SK-N-SH (cell line): ENCODE measurements around the gene ITPRIPL2. TPM values are rescaled to one million over a fixed set of nuclear protein-coding genes. Genes with fewer than 3 reads are reported as not detected.
A peak's percentile ranks its signal among the peaks of the same experiment; 100 is the strongest.

Experiments used
- CTCF ChIA-PET: fragments of 300-600, 350-600 bp; formaldehyde crosslinking; extraction: SDS; loops from one replicate; lab custom pipeline; 2021; lab: Yijun Ruan, JAX
- POLR2A ChIA-PET: fragments of 350-600 bp; sonication (Branson Sonifier 250); formaldehyde crosslinking; extraction: SDS; loops from one replicate; lab custom pipeline; 2020; ENCODE audit warnings: antibody characterized with exemption, inconsistent platforms; lab: Yijun Ruan, JAX
- DNase-seq: peaks from one replicate; pipeline ENCODE4 v3.0.0; 2012
- H2AFZ ChIP-seq: fragments of 200-600 bp; sonication (generic); 2 replicates; pipeline ENCODE4 v1.8.1; 2016; ENCODE audit warnings: antibody characterized with exemption, mild to moderate bottlenecking, low read depth
- H3F3A ChIP-seq: fragments of 200-600 bp; sonication (generic); replicated peaks from 2 replicates; pipeline ENCODE3; 2016; ENCODE audit warnings: antibody characterized with exemption, mild to moderate bottlenecking; ENCODE audit not compliant: insufficient read depth
- H3K27ac ChIP-seq, 2 experiments: fragments of 200-500 bp in 1 of 2; fragments of 200-600 bp in 1 of 2; sonication (Bioruptor generic) in 1 of 2; sonication (generic), shearing (Covaris generic) in 1 of 2; 2 replicates each; pipeline versions ENCODE4 v1.5.1 to v1.6.1; 2014 to 2016; ENCODE audit warnings: low read depth in 2 of 2, inconsistent platforms in 1 of 2, low read length in 1 of 2, mild to moderate bottlenecking in 1 of 2, mixed read lengths in 1 of 2
- H3K27me3 ChIP-seq: fragments of 200-600 bp; sonication (generic), shearing (Covaris generic); 2 replicates; pipeline ENCODE4 v1.6.1; 2016; ENCODE audit warnings: mixed run types; ENCODE audit not compliant: insufficient read depth
- H3K36me3 ChIP-seq, 2 experiments: fragments of 200-500 bp in 1 of 2; fragments of 200-600 bp in 1 of 2; sonication (Bioruptor generic) in 1 of 2; sonication (generic) in 1 of 2; replicated peaks in 1 of 2; 2 replicates each; pipeline versions ENCODE3 to v1.5.1; 2014 to 2016; ENCODE audit warnings: low read length in 1 of 2, mild to moderate bottlenecking in 1 of 2; ENCODE audit not compliant: insufficient read depth in 2 of 2, control insufficient read depth in 1 of 2
- H3K4me1 ChIP-seq, 2 experiments: fragments of 200-500 bp in 1 of 2; fragments of 200-600 bp in 1 of 2; sonication (Bioruptor generic) in 1 of 2; sonication (generic), shearing (Covaris generic) in 1 of 2; 2 replicates each; pipeline versions ENCODE4 v1.5.1 to v1.6.1; 2014 to 2016; ENCODE audit warnings: low read depth in 1 of 2, low read length in 1 of 2, mixed run types in 1 of 2; ENCODE audit not compliant: insufficient read depth in 2 of 2, control insufficient read depth in 1 of 2
- H3K4me2 ChIP-seq: fragments of 200-600 bp; sonication (generic), shearing (Covaris generic); 2 replicates; pipeline ENCODE4 v1.6.1; 2017; ENCODE audit warnings: mixed run types
- H3K4me3 ChIP-seq, 2 experiments: fragments of 200-500 bp in 1 of 2; fragments of 200-600 bp in 1 of 2; sonication (Bioruptor generic) in 1 of 2; sonication (generic), shearing (Covaris generic) in 1 of 2; 2 replicates each; pipeline versions ENCODE4 v1.5.1 to v1.8.1; 2014 to 2016; ENCODE audit warnings: low read depth in 2 of 2, inconsistent platforms in 1 of 2, low read length in 1 of 2, mild to moderate bottlenecking in 1 of 2, mixed read lengths in 1 of 2, moderate library complexity in 1 of 2
- H3K79me2 ChIP-seq: fragments of 200-600 bp; sonication (generic); 2 replicates; pipeline ENCODE4 v1.8.1; 2017; ENCODE audit warnings: mild to moderate bottlenecking; ENCODE audit not compliant: insufficient read depth
- H3K9ac ChIP-seq: fragments of 200-600 bp; sonication (generic); 2 replicates; pipeline ENCODE4 v1.6.1; 2017; ENCODE audit warnings: mixed run types
- H3K9me2 ChIP-seq: fragments of 200-600 bp; sonication (generic); 2 replicates; pipeline ENCODE4 v1.6.1; 2017; ENCODE audit warnings: mixed run types
- H3K9me3 ChIP-seq: fragments of 200-600 bp; sonication (generic); 2 replicates; pipeline ENCODE4 v1.6.1; 2017; ENCODE audit warnings: mixed run types, mild to moderate bottlenecking, moderate library complexity
- H4K20me1 ChIP-seq: fragments of 200-600 bp; sonication (generic); 2 replicates; pipeline ENCODE4 v1.6.1; 2017; ENCODE audit warnings: mild to moderate bottlenecking, mixed run types; ENCODE audit not compliant: insufficient read depth
- CHD2 ChIP-seq: fragments of 150-350 bp; IDR thresholded peaks from 2 replicates; pipeline ENCODE4 v1.6.1; 2018; ENCODE audit warnings: low read length; ENCODE audit not compliant: partially characterized antibody
- EZH2phosphoT487 ChIP-seq: fragments of 200-600 bp; sonication (generic); IDR thresholded peaks from 2 replicates; pipeline ENCODE4 v1.6.1; 2017; ENCODE audit warnings: low read depth, mixed run types, mild to moderate bottlenecking, antibody characterized with exemption, moderate library complexity, borderline replicate concordance
- FOSL2 ChIP-seq: IDR thresholded peaks from 2 replicates; pipeline ENCODE4 v1.4.0; 2012; ENCODE audit warnings: low read depth, mild to moderate bottlenecking, moderate library complexity, borderline replicate concordance
- FOXJ3 ChIP-seq: sonication (generic); formaldehyde crosslinking; IDR thresholded peaks from 2 replicates; pipeline ENCODE4 v1.5.1; 2020; ENCODE audit warnings: mild to moderate bottlenecking, missing genetic modification reagents
- FOXM1 ChIP-seq: IDR thresholded peaks from 2 replicates; pipeline ENCODE4 v1.4.0; 2012; ENCODE audit warnings: low read depth, mild to moderate bottlenecking
- GATA2 ChIP-seq: sonication (generic); formaldehyde crosslinking; IDR thresholded peaks from 2 replicates; pipeline ENCODE4 v1.5.0; 2020; ENCODE audit warnings: mild to moderate bottlenecking, missing genetic modification reagents
- IRF3 ChIP-seq: fragments of 150-350 bp; IDR thresholded peaks from 2 replicates; pipeline ENCODE4 v1.6.1; 2016; ENCODE audit warnings: mild to moderate bottlenecking, low read depth, low read length
- JUND ChIP-seq: IDR thresholded peaks from 2 replicates; pipeline ENCODE4 v1.4.0; 2012
- MAX ChIP-seq: IDR thresholded peaks from 2 replicates; pipeline ENCODE4 v1.4.0; 2012; ENCODE audit warnings: low read depth
- MEF2A ChIP-seq: IDR thresholded peaks from 2 replicates; pipeline ENCODE4 v1.4.0; 2012; ENCODE audit warnings: low read depth, borderline replicate concordance
- MXI1 ChIP-seq: IDR thresholded peaks from 2 replicates; pipeline ENCODE4 v1.6.1; 2012; ENCODE audit warnings: mild to moderate bottlenecking, low read depth, low read length, improper control_type of control experiment
- NFIC ChIP-seq: IDR thresholded peaks from 2 replicates; pipeline ENCODE4 v1.4.0; 2012; ENCODE audit warnings: borderline replicate concordance
- PBX3 ChIP-seq: IDR thresholded peaks from 2 replicates; pipeline ENCODE4; 2012
- POLR2AphosphoS5 ChIP-seq: IDR thresholded peaks from 2 replicates; pipeline ENCODE4 v1.6.1; 2012; ENCODE audit warnings: low read depth, low read length
- REST ChIP-seq: IDR thresholded peaks from 2 replicates; pipeline ENCODE4 v1.6.1; 2012; ENCODE audit warnings: mild to moderate bottlenecking, low read depth, low read length, moderate library complexity
- RXRA ChIP-seq: IDR thresholded peaks from 2 replicates; pipeline ENCODE4 v1.4.0; 2012; ENCODE audit warnings: low read depth, mild to moderate bottlenecking, borderline replicate concordance
- SIN3A ChIP-seq: IDR thresholded peaks from 2 replicates; pipeline ENCODE4 v1.6.1; 2012; ENCODE audit warnings: low read depth, mild to moderate bottlenecking, low read length, moderate library complexity, borderline replicate concordance
- TAF1 ChIP-seq: IDR thresholded peaks from 2 replicates; pipeline ENCODE4 v1.6.1; 2012; ENCODE audit warnings: low read depth, mild to moderate bottlenecking, low read length, moderate library complexity, borderline replicate concordance
- USF1 ChIP-seq: IDR thresholded peaks from 2 replicates; pipeline ENCODE4 v1.4.0; 2012; ENCODE audit warnings: low read depth, borderline replicate concordance
- ZBTB33 ChIP-seq: IDR thresholded peaks from 2 replicates; pipeline ENCODE4 v1.4.0; 2012; ENCODE audit warnings: low read depth, borderline replicate concordance
- WGBS: methylation state at CpG from one replicate; pipeline ENCODE4 v1.1.6; 2017; ENCODE audit warnings: low lambda C conversion rate; 5-methylcytosine and 5-hydroxymethylcytosine counted together
- polyA plus RNA-seq, 3 experiments: library from polyadenylated mRNA; depleted of rRNA; stranded (reverse); fragments of >200 nt; gene quantifications; 2 replicates each; pipeline ENCODE4 v1.2.3, GENCODE V29; 2012

Gene ITPRIPL2
- polyA plus RNA-seq, 1 of the 3 experiments (the other 2 are of a cell fraction) = 4.3 TPM

- Histone ChIP-seq H3K79me2 (no peaks in the 10 kb centered on the region), H3K27me3 (no peaks in the 10 kb centered on the region), H3K36me3 (peaks cover 0 to 3% of the 10 kb centered on the region in 2 experiments), H3K4me1 (peaks cover 6 to 8% of the 10 kb centered on the region in 2 experiments; a peak in 2 of 4 replicates), H3K9ac (no peak overlapping the region), H2AFZ (peak overlapping the region; percentile 93; the same call in 1 of the 2 replicates), H4K20me1 (no peaks in the 10 kb centered on the region), H3K27ac (no peak overlapping the region), H3K9me3 (no peaks in the 10 kb centered on the region), H3F3A (no peaks in the 10 kb centered on the region), H3K4me2 (peak overlapping the region; percentile 90), H3K9me2 (no peaks in the 10 kb centered on the region), H3K4me3 (no peak overlapping the region; a peak in 1 of 4 replicates)
- WGBS = 65% methylated on average over 8 of the region's 8 CpGs
- no peak for TF ChIP-seq JUND
- no peak for TF ChIP-seq CHD2
- TF ChIP-seq FOSL2 = no peak
- no peak for TF ChIP-seq REST
- no peak for TF ChIP-seq SIN3A
- no peak for TF ChIP-seq MAX
- TF ChIP-seq EZH2phosphoT487 = no peak
- TF ChIP-seq RXRA = no peak
- no peak for TF ChIP-seq IRF3
- no peak for TF ChIP-seq FOXJ3 (CRISPR knock-in tag)
- no peak for TF ChIP-seq FOXM1
- TF ChIP-seq MEF2A = no peak
- TF ChIP-seq MXI1 = no peak
- TF ChIP-seq USF1 = no peak
- TF ChIP-seq ZBTB33 = no peak
- no peak for TF ChIP-seq PBX3
- TF ChIP-seq GATA2 (CRISPR knock-in tag) = no peak
- TF ChIP-seq NFIC = no peak
- no peak for TF ChIP-seq TAF1
- no peak for TF ChIP-seq POLR2AphosphoS5
- DNase-seq = peak; percentile 22
- CTCF ChIA-PET = interaction anchor here (0.6 to 6.0 kb wide), 71 partner anchors 9 to 649 kb away, joined by 3 to 82 read pairs (median 5); partner anchors contain the start of genes COQ7, ITPRIPL2, RPS15A and SYT17
- POLR2A ChIA-PET = interaction anchor here (1.5 kb wide), 1 partner anchor 287 kb away, joined by 3 read pairs; no protein-coding TSS in a partner anchor
Observed at GRCh38 chr16:19085679-19086200, 28.0 kb upstream of the ITPRIPL2 start.
